AG09319 (cell line): ENCODE data around the gene HOXA3.
A peak's percentile ranks its signal among the peaks of the same experiment; 100 is the strongest.

Experiments used
- DNase-seq: peaks from one replicate; pipeline ENCODE4 v3.0.0-alpha.2; 2010; ENCODE audit warnings: low read depth; ENCODE audit errors: extremely low read depth
- CTCF ChIP-seq: IDR thresholded peaks from 2 replicates; pipeline ENCODE4 v1.5.1; 2011; ENCODE audit warnings: low read depth, mild to moderate bottlenecking, inconsistent platforms, low read length, moderate library complexity

Gene HOXA3

DNA sequence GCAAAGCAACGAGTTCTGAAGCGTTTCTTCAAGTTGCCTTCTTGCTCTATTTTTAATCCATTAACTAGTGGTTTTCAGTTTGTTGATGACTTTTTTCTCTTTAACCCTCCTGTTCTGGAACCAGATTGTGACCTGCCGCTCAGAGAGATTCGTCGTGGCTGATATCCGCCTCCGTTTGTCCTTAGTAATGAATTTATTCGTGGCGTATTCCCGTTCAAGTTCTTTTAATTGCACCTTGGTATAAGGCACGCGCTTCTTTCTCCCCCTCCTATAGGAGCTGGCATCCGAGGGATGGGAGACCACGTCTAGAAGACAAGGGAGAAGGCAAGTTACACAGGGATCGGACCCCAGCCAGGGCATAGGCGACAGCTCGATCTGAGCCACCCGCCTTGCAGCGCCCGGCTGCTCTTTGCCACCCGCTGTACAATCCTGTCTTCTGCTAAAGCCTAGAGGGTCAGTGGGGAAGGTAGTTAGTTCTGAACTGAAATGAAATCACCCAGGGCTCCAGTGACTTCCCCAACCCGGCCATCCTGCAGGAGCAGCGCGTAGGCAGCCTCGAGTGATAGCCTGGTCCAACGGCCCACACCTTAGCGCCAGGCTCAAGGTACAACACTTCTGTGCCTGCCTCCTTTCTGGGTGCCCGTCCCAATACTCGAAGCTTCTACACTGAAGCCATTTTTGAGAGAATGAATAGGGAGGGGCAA is 45.9 kb upstream of the HOXA3 start:
- no peak for DNase-seq

GRCh38 chr7:27197137-27198042 is 45.0 kb upstream of the HOXA3 start:
- no peak for DNase-seq
- TF ChIP-seq CTCF, result no peak

More for the DNA sequence above, 45.9 kb upstream of the HOXA3 start:
- no peak for TF ChIP-seq CTCF

DNA sequence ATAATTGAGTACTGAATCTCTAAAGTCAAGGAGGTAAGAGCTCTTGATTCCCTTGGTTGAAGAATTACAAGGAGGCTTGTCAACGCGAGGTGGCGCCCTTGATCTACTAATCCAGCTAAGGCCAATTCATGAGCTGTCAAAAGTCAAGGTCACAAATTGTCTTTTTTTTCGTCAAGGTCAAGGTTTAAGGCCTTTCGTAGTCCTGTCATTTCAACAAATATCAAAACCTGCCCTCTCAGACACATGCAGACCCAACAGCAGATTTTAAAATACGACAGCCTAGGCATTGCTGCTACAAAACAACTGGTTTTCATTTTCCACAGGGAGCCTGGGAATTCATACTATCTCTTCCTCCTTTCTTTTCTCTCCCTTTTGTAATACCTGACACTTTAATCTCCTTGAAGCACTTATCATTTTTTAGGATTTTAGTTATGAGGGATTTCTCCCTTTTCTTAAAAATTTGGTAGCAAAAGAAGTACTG is 43.9 kb upstream of the HOXA3 start:
- peak; percentile 83 for TF ChIP-seq CTCF
- DNase-seq, result no peak

DNA sequence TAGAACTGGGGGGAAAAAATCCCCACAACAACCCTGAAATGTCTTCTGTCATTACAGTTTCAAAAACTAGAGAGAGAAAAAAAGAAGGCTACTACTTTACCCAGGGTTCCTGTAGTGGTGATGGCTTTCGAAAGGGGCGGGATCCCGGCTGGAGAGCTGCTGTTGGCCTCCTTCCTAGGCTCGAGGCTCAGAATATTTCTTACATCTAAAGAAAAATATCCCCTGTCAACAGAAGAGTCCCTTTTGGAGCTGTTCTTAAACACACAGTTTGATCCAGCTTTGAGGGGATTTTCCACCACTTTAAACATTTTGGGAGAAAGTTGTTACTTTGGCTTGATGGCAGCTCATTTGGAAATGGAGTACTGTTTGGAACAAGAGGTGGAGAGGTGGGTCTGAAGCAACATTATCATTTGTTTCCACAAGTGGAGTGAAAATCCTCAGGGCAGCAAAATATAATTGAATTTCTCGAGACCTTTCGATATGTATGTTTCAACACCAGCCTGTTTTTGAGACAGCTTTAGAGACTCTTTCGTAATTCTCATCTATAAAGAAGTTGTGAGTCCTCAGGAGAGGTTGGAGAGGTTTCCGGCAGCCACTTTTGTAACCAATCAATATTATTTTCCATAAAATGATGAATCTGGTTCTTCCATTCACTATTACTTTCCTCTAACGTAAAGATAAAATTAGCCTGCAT is 42.5 kb upstream of the HOXA3 start:
- TF ChIP-seq CTCF, result no peak
- DNase-seq, result no peak

- no peak for DNase-seq
- TF ChIP-seq CTCF, result no peak
These were observed 41.6 kb upstream of the HOXA3 start for GRCh38 chr7:27194002-27194352.

DNA sequence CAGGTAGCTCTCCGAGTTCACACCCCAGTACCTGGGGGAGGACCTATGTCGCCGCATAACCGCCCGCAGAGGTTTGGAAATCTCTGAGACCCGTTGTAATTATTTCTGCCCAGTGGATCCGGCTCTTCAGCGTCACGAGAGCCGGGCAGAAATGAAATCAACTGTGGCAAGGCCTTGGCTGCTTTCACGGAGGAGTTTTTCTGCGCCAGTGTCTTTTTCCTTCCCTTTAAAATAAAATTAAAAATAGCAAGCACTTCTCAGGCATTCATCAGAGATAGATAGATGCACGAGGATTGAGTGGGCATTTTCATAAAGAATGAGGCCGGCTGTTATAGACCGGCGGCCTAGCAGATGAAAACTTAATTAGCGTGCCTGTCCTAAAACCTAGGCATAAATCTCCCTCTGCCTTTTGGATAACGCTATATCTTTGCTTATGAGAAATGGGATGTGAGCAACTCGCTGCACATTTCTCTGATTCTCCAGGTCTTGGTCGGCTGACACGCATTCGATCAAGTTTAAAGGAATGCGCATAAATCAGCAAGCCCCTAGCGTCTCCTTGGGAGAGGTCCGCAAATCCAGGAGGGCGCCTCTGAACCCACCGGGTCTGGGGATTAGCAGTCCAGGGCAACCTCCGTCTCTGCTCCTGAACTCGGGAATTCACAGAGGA is 41.1 kb upstream of the HOXA3 start:
- no peak for DNase-seq
- TF ChIP-seq CTCF, result no peak
